NCI-H2081 treated with DMSO at 0.1 percent for 48 hours (cell line): Measurements from ENCODE around the gene SLC12A6.
"Not testable (repeated sequence)": the region's sequence is repeated elsewhere in the genome, so short reads cannot be mapped to it uniquely, and the experiment has no call there.

Experiments used
- DNase-seq: peaks from one replicate; lab custom pipeline; 2025; lab: John Stamatoyannopoulos, UW

The SLC12A6 gene

DNA sequence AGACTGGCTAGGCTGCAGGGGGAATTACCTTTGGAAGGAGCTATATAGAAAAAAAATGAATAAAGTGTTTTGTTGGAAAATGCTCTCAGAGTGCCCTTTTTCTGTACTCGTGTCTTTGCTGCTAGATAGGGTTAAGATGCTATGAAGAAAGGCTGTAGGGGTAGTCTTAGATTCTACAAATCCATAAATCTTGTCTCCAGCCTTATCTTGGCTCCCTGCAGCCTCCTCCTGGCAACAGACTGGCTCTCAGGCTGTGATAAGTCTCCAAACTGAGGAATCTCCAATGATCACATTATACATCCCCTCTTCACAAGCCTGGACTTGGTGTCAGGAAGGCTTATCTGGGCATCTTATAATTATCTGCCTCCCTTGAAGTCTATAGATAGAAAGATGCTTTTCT, 20.1 kb upstream of the SLC12A6 start:
- DNase-seq: no peak

- no peak for DNase-seq
These were observed 17.7 kb upstream of the SLC12A6 start for GRCh38 chr15:34355241-34355640.

- no peak for DNase-seq
These were observed 16.7 kb upstream of the SLC12A6 start for GRCh38 chr15:34354286-34354685.

DNA sequence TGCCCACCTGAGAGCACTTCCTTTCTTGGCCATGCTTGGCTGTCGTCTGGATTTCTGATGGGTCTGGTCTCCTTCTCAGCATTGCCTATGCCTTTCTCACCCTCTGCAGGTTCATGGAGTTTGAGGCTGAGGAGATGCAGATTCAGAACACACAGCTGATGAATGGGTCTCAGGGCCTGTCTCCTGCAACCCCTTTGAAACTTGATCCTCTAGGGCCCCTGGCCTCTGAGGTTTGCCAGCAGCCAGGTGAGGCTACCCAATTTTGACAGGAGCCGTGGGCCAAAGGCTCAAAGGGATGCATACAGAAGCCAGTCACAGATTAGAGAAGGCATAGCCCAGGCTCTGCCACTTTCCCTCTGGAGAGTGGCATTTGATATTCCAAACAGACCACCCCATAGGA, 16.0 kb upstream of the SLC12A6 start:
- DNase-seq: no peak

DNA sequence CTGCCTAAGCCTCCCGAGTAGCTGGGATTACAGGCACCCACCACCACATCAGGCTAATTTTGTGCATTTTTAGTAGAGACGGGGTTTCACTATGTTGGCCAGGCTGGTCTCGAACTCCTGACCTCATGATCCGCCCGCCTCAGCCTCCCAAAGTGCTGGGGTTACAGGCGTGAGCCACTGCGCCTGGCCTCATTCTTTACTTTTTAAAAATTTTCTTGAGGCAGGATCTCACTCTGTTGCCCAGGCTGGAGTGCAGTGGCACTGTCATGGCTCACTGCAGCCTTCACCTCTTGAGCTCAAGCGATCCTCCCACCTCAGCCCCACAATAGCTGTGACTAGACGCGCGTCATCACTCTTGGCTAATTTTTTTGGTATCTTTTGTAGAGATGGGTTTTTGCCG, 15.4 kb upstream of the SLC12A6 start:
- not testable (repeated sequence) for DNase-seq

GRCh38 chr15:34349769-34350168, 12.2 kb upstream of the SLC12A6 start:
- DNase-seq: no peak

- DNase-seq: no peak
These were observed 11.2 kb upstream of the SLC12A6 start for GRCh38 chr15:34348735-34349300.

DNA sequence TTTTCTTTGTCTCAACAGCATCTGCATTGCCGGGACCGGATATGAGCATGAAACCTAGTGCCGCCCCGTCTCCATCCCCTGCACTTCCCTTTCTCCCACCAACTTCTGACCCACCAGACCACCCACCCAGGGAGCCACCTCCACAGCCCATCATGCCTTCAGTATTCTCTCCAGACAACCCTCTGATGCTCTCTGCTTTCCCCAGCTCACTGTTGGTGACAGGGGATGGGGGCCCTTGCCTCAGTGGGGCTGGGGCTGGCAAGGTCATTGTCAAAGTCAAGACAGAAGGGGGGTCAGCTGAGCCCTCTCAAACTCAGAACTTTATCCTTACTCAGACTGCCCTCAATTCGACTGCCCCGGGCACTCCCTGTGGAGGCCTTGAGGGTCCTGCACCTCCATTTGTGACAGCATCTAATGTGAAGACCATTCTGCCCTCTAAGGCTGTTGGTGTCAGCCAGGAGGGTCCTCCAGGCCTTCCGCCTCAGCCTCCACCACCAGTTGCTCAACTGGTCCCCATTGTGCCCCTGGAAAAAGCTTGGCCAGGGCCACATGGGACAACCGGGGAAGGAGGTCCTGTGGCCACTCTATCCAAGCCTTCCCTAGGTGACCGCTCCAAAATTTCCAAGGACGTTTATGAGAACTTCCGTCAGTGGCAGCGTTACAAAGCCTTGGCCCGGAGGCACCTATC, 10.5 kb upstream of the SLC12A6 start:
- no peak for DNase-seq

GRCh38 chr15:34342737-34343575, 5.4 kb upstream of the SLC12A6 start, which contains the start of the genes NOP10 and NUTM1:
Gene NOP10, minus strand, starts transcription at chr15:34343136. Its CDS starts 63 bp downstream, at chr15:34343073.
Gene NUTM1, plus strand, starts transcription at chr15:34343315. Its CDS starts 382 bp downstream, at chr15:34343697.
- DNase-seq: peak; percentile 74

GRCh38 chr15:34342213-34342736, 4.7 kb upstream of the SLC12A6 start:
- DNase-seq: not testable (repeated sequence)

GRCh38 chr15:34341381-34342212, 4.0 kb upstream of the SLC12A6 start:
- no peak for DNase-seq

GRCh38 chr15:34339946-34340345, 2.4 kb upstream of the SLC12A6 start:
- no peak for DNase-seq

GRCh38 chr15:34338347-34338746, 766 bp upstream of the SLC12A6 start:
- no peak for DNase-seq

GRCh38 chr15:34336991-34337556, 507 bp downstream of the SLC12A6 start:
- DNase-seq: no peak

DNA sequence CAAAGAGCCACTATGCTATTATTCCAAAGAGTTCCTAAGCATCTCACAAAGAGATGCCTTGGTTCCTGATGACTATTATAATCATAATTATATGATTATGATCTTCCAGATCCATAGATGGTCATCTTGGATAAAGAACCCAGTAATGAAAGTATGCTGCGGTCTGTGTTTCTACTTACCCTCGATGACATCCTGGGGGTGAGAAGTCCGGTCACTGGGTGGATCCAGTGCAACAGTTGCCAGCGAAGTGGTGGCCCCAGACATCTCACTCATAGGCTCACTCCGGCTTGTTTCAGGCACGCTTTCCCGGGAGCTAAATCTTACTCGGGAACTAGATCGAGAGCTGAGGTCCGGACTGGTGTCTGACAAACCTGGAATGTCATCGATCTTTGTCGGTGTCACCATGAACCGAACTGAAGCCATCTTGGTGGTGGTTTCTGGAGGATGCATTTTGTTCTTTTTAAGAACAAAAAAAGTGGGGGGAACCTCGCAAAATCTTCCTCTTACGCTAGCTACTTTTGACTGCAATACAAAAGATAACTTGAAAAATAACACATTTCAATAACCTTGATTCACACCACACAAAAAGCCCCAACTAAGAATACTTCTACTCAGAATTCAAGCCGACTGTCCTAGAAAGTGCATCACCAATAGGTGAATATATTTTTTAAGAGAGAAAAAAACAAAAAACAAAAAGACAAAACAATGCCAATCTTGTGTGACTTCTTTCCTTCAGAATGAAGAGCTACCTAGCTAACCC, 1.2 kb downstream of the SLC12A6 start:
- no peak for DNase-seq

- no peak for DNase-seq
These were observed 2.2 kb downstream of the SLC12A6 start for GRCh38 chr15:34335176-34336032.

DNA sequence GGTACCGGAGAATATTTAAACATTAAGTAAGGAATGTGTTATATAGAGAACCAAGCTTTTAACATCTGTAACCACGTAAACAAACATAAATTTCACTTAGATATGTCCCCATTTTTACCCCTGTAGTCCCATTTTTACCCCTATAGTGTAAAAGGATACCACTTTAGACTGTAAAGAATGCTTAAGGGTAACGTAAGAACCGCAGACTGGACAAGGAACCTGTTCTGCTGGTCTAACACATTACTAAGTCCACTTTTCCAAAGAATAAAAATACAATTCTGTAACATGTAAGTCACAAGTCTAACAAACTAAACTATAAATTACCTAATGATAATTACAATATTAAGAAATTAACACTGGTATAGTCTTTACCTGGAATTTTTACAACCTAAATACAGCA, 2.9 kb downstream of the SLC12A6 start:
- DNase-seq: no peak

DNA sequence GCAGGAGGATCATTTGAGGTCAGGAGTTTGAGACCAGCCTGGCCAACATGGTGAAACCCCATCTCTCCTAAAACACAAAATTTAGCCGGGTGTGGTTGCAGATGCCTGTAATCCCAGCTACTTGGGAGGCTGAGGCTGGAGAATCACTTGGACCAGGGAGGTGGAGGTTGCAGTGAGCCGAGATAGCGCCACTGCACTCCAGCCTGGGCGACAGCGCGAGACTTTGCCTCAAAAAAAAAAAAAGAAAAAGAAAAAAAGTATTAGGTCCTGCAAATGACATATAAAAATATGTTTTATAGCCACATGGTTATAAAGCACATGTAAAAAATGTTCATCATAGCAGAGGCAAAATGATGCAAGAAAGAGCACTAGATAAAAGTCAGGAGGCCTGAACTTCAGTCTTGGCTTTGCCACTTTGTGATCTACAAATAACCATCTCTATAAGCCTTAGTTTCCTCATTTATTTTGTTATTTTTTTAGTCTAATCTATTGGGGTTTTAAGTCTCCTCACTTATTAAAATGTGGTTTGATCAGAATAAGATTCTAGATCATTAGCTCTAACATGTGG, 4.9 kb downstream of the SLC12A6 start:
- no peak for DNase-seq

DNA sequence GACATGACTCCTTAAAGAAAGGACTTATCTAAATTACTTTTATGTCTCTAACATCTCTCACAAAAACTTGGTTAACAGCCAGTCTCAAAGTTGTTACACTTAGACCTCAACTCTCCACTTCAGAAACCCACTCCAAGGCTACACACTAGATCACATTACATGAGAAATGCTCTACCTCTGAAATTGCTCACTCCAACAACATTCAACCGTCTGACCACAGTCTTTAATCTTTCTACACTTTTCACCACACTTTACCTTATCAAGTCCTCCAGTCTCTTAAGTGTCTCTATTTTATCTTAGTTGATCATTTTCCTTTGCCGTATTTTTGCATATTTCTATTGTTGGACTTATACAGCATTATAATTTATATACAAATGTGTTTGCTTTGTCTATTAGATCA, 5.8 kb downstream of the SLC12A6 start:
- DNase-seq: no peak
